HEK293 (cell line): ENCODE data around the gene CHSY1.

ENCODE experiments used
- CTCF ChIA-PET: fragments of 350-600 bp; formaldehyde crosslinking; extraction: SDS; loops from one replicate; lab custom pipeline; 2021; ENCODE audit warnings: antibody characterized with exemption; lab: Yijun Ruan, JAX
- POLR2A ChIA-PET: fragments of 300-600 bp; formaldehyde crosslinking; extraction: SDS; loops from one replicate; lab custom pipeline; 2020; ENCODE audit warnings: antibody characterized with exemption, inconsistent platforms; lab: Yijun Ruan, JAX
- H3K27ac ChIP-seq: fragments of 200-500 bp; sonication (Bioruptor generic); 2 replicates; pipeline ENCODE4 v1.5.1; 2014; ENCODE audit warnings: low read depth, low read length, control low read depth, inconsistent platforms; ENCODE audit errors: extremely low read depth
- H3K36me3 ChIP-seq, 2 experiments: fragments of 200-500 bp in 1 of 2; sonication (Bioruptor generic) in 1 of 2; 1 replicate in 1 of 2; 2 replicates in 1 of 2; pipeline ENCODE4 v1.5.1; 2014 to 2017; ENCODE audit warnings: inconsistent platforms in 2 of 2, low read length in 2 of 2; ENCODE audit not compliant: control insufficient read depth in 2 of 2, insufficient read depth in 1 of 2
- H3K4me1 ChIP-seq: fragments of 200-500 bp; sonication (Bioruptor generic); 2 replicates; pipeline ENCODE4 v1.5.1; 2014; ENCODE audit warnings: mild to moderate bottlenecking, low read length, inconsistent platforms; ENCODE audit not compliant: control insufficient read depth, insufficient read depth
- H3K4me3 ChIP-seq: 2 replicates; pipeline ENCODE4 v1.5.1; 2011; ENCODE audit warnings: low read depth, mild to moderate bottlenecking, control low read depth, low read length, moderate library complexity
- H3K9me3 ChIP-seq: fragments of 200-500 bp; sonication (Bioruptor generic); 2 replicates; pipeline ENCODE4 v1.5.1; 2014; ENCODE audit warnings: low read depth, low read length, inconsistent platforms; ENCODE audit not compliant: control insufficient read depth, insufficient read depth
- PRDM1 ChIP-seq: fragments of 450-650 bp; formaldehyde crosslinking; IDR thresholded peaks from 2 replicates; pipeline ENCODE4; 2016; ENCODE audit warnings: missing biosample characterization, missing genetic modification characterization
- TSHZ1 ChIP-seq: fragments of 450-650 bp; formaldehyde crosslinking; IDR thresholded peaks from 2 replicates; pipeline ENCODE4 v1.5.1; 2016; ENCODE audit warnings: missing biosample characterization, missing genetic modification characterization, borderline replicate concordance
- WT1 ChIP-seq: fragments of 450-650 bp; formaldehyde crosslinking; IDR thresholded peaks from 2 replicates; pipeline ENCODE4 v1.5.1; 2016; ENCODE audit warnings: missing biosample characterization, missing genetic modification characterization
- ZBTB26 ChIP-seq: fragments of 450-650 bp; formaldehyde crosslinking; optimal IDR thresholded peaks from 2 replicates; pipeline ENCODE3; 2016; ENCODE audit warnings: missing biosample characterization, mild to moderate bottlenecking, missing genetic modification characterization
- ZFP41 ChIP-seq: fragments of 450-650 bp; formaldehyde crosslinking; IDR thresholded peaks from 2 replicates; pipeline ENCODE4 v1.5.1; 2016; ENCODE audit warnings: missing biosample characterization, missing genetic modification characterization, borderline replicate concordance
- ZNF146 ChIP-seq: fragments of 450-650 bp; formaldehyde crosslinking; IDR thresholded peaks from 2 replicates; pipeline ENCODE4 v1.5.1; 2016; ENCODE audit warnings: missing biosample characterization, missing genetic modification characterization
- ZNF155 ChIP-seq: fragments of 450-650 bp; formaldehyde crosslinking; IDR thresholded peaks from 2 replicates; pipeline ENCODE4 v1.5.1; 2016; ENCODE audit warnings: missing biosample characterization, missing genetic modification characterization
- ZNF175 ChIP-seq: fragments of 450-650 bp; formaldehyde crosslinking; IDR thresholded peaks from 2 replicates; pipeline ENCODE4 v1.5.1; 2016; ENCODE audit warnings: missing biosample characterization, missing genetic modification characterization
- ZNF24 ChIP-seq: fragments of 450-650 bp; formaldehyde crosslinking; IDR thresholded peaks from 2 replicates; pipeline ENCODE4 v1.5.1; 2016; ENCODE audit warnings: missing biosample characterization, missing genetic modification characterization
- ZNF335 ChIP-seq: fragments of 450-650 bp; formaldehyde crosslinking; conservative IDR thresholded peaks from 2 replicates; pipeline ENCODE4 v1.5.1; 2016; ENCODE audit warnings: missing biosample characterization, missing genetic modification characterization
- ZNF416 ChIP-seq: fragments of 450-650 bp; formaldehyde crosslinking; IDR thresholded peaks from 2 replicates; pipeline ENCODE4 v1.5.1; 2016; ENCODE audit warnings: missing biosample characterization, missing genetic modification characterization
- ZNF514 ChIP-seq: fragments of 450-650 bp; formaldehyde crosslinking; IDR thresholded peaks from 2 replicates; pipeline ENCODE4 v1.5.1; 2016; ENCODE audit warnings: missing biosample characterization, missing genetic modification characterization
- ZNF692 ChIP-seq: fragments of 450-650 bp; formaldehyde crosslinking; IDR thresholded peaks from 2 replicates; pipeline ENCODE4 v1.5.1; 2016; ENCODE audit warnings: missing biosample characterization, missing genetic modification characterization
- ZNF701 ChIP-seq: fragments of 450-650 bp; formaldehyde crosslinking; IDR thresholded peaks from 2 replicates; pipeline ENCODE4 v1.5.1; 2016; ENCODE audit warnings: missing biosample characterization, missing genetic modification characterization
- ZNF707 ChIP-seq: fragments of 450-650 bp; formaldehyde crosslinking; IDR thresholded peaks from 2 replicates; pipeline ENCODE4 v1.5.1; 2016; ENCODE audit warnings: missing biosample characterization, missing genetic modification characterization
- ZNF843 ChIP-seq: fragments of 450-650 bp; formaldehyde crosslinking; IDR thresholded peaks from 2 replicates; pipeline ENCODE4 v1.5.1; 2016; ENCODE audit warnings: missing biosample characterization, missing genetic modification characterization
- TF ChIP-seq, protein P1 (sequence below): sonication (generic); formaldehyde crosslinking; IDR thresholded peaks from 2 replicates; pipeline ENCODE4 v1.8.1; 2022; ENCODE audit warnings: mild to moderate bottlenecking, moderate library complexity, missing genetic modification reagents
- TF ChIP-seq, protein P2 (sequence below): fragments of 450-650 bp; formaldehyde crosslinking; IDR thresholded peaks from 2 replicates; pipeline ENCODE4 v1.5.1; 2016; ENCODE audit warnings: missing biosample characterization, missing genetic modification characterization

Gene CHSY1

GRCh38 chr15:101216100-101216499 is 35.7 kb downstream of the CHSY1 start:
- ChIA-PET CTCF (interaction anchor here (0.6 to 1.4 kb wide), 4 partner anchors 11 to 208 kb away, joined by 3 to 5 read pairs (median 4); no protein-coding TSS in a partner anchor), POLR2A (no interaction called here)

GRCh38 chr15:101215681-101216080 is 36.2 kb downstream of the CHSY1 start:
- CTCF ChIA-PET = interaction anchor here (0.6 to 1.4 kb wide), 2 partner anchors 11 to 72 kb away, joined by 4 to 5 read pairs; no protein-coding TSS in a partner anchor
- no peak for TF ChIP-seq ZBTB26 (tag by site-specific recombination)
- no peak for TF ChIP-seq ZNF514 (tag by site-specific recombination)
- no peak for TF ChIP-seq WT1 (tag by site-specific recombination)
- TF ChIP-seq PRDM1 (tag by site-specific recombination) = no peak
- TF ChIP-seq ZNF24 (tag by site-specific recombination) = no peak

More at GRCh38 chr15:101216100-101216499, 35.7 kb downstream of the CHSY1 start:
- Histone ChIP-seq H3K27ac (no peak overlapping the region), H3K4me1 (peaks cover 14% of the 10 kb centered on the region), H3K36me3 (peaks cover 0 to 5% of the 10 kb centered on the region in 2 experiments; a peak in 2 of 3 replicates), H3K9me3 (no peaks in the 10 kb centered on the region), H3K4me3 (no peak overlapping the region)
- TF ChIP-seq TSHZ1 (tag by site-specific recombination) = no peak
- TF ChIP-seq ZNF155 = no peak
- no peak for TF ChIP-seq ZNF175
- no peak for TF ChIP-seq ZNF335
- no peak for TF ChIP-seq ZNF843 (tag by site-specific recombination)
- no peak for TF ChIP-seq ZNF146 (tag by site-specific recombination)
- TF ChIP-seq ZNF692 (tag by site-specific recombination) = no peak
- TF ChIP-seq ZFP41 (tag by site-specific recombination) = no peak
- TF ChIP-seq, protein P1, sequence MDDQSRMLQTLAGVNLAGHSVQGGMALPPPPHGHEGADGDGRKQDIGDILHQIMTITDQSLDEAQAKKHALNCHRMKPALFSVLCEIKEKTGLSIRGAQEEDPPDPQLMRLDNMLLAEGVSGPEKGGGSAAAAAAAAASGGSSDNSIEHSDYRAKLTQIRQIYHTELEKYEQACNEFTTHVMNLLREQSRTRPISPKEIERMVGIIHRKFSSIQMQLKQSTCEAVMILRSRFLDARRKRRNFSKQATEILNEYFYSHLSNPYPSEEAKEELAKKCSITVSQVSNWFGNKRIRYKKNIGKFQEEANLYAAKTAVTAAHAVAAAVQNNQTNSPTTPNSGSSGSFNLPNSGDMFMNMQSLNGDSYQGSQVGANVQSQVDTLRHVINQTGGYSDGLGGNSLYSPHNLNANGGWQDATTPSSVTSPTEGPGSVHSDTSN (CRISPR knock-in tag) = no peak
- no peak for TF ChIP-seq ZNF707
- TF ChIP-seq, protein P2, sequence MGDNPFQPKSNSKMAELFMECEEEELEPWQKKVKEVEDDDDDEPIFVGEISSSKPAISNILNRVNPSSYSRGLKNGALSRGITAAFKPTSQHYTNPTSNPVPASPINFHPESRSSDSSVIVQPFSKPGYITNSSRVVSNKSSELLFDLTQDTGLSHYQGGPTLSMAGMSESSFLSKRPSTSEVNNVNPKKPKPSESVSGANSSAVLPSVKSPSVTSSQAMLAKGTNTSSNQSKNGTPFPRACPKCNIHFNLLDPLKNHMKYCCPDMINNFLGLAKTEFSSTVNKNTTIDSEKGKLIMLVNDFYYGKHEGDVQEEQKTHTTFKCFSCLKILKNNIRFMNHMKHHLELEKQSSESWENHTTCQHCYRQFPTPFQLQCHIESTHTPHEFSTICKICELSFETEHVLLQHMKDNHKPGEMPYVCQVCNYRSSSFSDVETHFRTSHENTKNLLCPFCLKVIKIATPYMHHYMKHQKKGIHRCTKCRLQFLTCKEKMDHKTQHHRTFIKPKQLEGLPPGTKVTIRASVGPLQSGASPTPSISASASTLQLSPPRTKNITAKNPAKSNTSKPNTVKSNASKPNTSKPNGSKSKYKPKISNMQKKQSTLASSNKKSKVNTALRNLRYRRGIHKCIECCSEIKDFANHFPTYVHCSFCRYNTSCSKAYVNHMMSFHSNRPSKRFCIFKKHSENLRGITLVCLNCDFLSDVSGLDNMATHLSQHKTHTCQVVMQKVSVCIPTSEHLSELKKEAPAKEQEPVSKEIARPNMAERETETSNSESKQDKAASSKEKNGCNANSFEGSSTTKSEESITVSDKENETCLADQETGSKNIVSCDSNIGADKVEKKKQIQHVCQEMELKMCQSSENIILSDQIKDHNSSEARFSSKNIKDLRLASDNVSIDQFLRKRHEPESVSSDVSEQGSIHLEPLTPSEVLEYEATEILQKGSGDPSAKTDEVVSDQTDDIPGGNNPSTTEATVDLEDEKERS = no peak
- TF ChIP-seq ZNF701 (tag by site-specific recombination) = no peak
- no peak for TF ChIP-seq ZNF416

More at GRCh38 chr15:101215681-101216080, 36.2 kb downstream of the CHSY1 start:
- Histone ChIP-seq H3K36me3 (peaks cover 0 to 5% of the 10 kb centered on the region in 2 experiments; a peak in 2 of 3 replicates), H3K27ac (no peak overlapping the region), H3K9me3 (no peaks in the 10 kb centered on the region), H3K4me3 (no peak overlapping the region), H3K4me1 (peaks cover 15% of the 10 kb centered on the region)
- POLR2A ChIA-PET = no interaction called here
